NK-92 (cell line): ENCODE results near the gene DAB2IP.
"Not testable (repeated sequence)": the region's sequence is repeated elsewhere in the genome, so short reads cannot be mapped to it uniquely, and the experiment has no call there.

ENCODE experiments used
- DNase-seq: peaks from one replicate; lab custom pipeline; 2025; ENCODE audit not compliant: unreplicated experiment; lab: John Stamatoyannopoulos, UW

The DAB2IP gene

GRCh38 chr9:121788686-121789366 lies 137.4 kb downstream of the DAB2IP start:
- DNase-seq, result no peak

GRCh38 chr9:121790841-121791240 lies 139.4 kb downstream of the DAB2IP start:
- no peak for DNase-seq

GRCh38 chr9:121792476-121792875 lies 141.0 kb downstream of the DAB2IP start:
- DNase-seq, result not testable (repeated sequence)

GRCh38 chr9:121794334-121794733 lies 142.9 kb downstream of the DAB2IP start:
- DNase-seq, result not testable (repeated sequence)

- DNase-seq, result no peak
These were observed 145.6 kb downstream of the DAB2IP start for GRCh38 chr9:121797081-121797480.

- no peak for DNase-seq
These were observed 147.5 kb downstream of the DAB2IP start for GRCh38 chr9:121798941-121799340.

GRCh38 chr9:121800376-121800775 lies 148.9 kb downstream of the DAB2IP start:
- no peak for DNase-seq

- DNase-seq, result no peak
These were observed 150.1 kb downstream of the DAB2IP start for GRCh38 chr9:121801579-121801978.

GRCh38 chr9:121802753-121803152 lies 151.3 kb downstream of the DAB2IP start:
- no peak for DNase-seq

GRCh38 chr9:121807069-121807822 lies 155.8 kb downstream of the DAB2IP start:
- no peak for DNase-seq

- DNase-seq, result no peak
These were observed 156.4 kb downstream of the DAB2IP start for GRCh38 chr9:121807823-121808278.

GRCh38 chr9:121808781-121809180 lies 157.3 kb downstream of the DAB2IP start:
- no peak for DNase-seq

- DNase-seq, result no peak
These were observed 158.1 kb downstream of the DAB2IP start for GRCh38 chr9:121809356-121810050.

GRCh38 chr9:121810489-121810888 lies 159.1 kb downstream of the DAB2IP start:
- no peak for DNase-seq

- no peak for DNase-seq
These were observed 159.7 kb downstream of the DAB2IP start for GRCh38 chr9:121811140-121811539.

- no peak for DNase-seq
These were observed 160.3 kb downstream of the DAB2IP start for GRCh38 chr9:121811751-121812150.

GRCh38 chr9:121812159-121812735 lies 160.8 kb downstream of the DAB2IP start:
- DNase-seq, result no peak

- no peak for DNase-seq
These were observed 162.2 kb downstream of the DAB2IP start for GRCh38 chr9:121813519-121814210.

GRCh38 chr9:121814594-121814993 lies 163.2 kb downstream of the DAB2IP start:
- DNase-seq, result no peak

- DNase-seq, result no peak
These were observed 163.7 kb downstream of the DAB2IP start for GRCh38 chr9:121815084-121815483.
